ENCODE data around the gene TMEM244. TPM values are rescaled to one million over a fixed set of nuclear protein-coding genes. Genes with fewer than 3 reads are reported as not detected.

The TMEM244 gene
- total RNA-seq, 1 experiment from 2014 or later: not detected

- TF ChIP-seq MAX (CRISPR knock-in tag; IDR thresholded peaks at IDR 0.05): no peak
- no peak for TF ChIP-seq GABPB1 (CRISPR knock-in tag; IDR thresholded peaks at IDR 0.05)
- no peak for TF ChIP-seq ZNF423 (CRISPR knock-in tag; IDR thresholded peaks at IDR 0.05)
- TF ChIP-seq ZNF425 (CRISPR knock-in tag; conservative IDR thresholded peaks at IDR 0.05): no peak
- TF ChIP-seq JAZF1 (CRISPR knock-in tag; IDR thresholded peaks at IDR 0.05): no peak
- TF ChIP-seq FOXP4 (CRISPR knock-in tag; IDR thresholded peaks at IDR 0.05): no peak
- no peak for TF ChIP-seq ZNF396 (CRISPR knock-in tag; IDR thresholded peaks at IDR 0.05; ENCODE audit: borderline replicate concordance)
- no peak for TF ChIP-seq TEAD4 (CRISPR knock-in tag; IDR thresholded peaks at IDR 0.05)
- TF ChIP-seq AFF4 (CRISPR knock-in tag; IDR thresholded peaks at IDR 0.05; ENCODE audit: borderline replicate concordance): no peak
- no peak for TF ChIP-seq NFYB (CRISPR knock-in tag; conservative IDR thresholded peaks at IDR 0.05; ENCODE audit: low read depth)
- no peak for TF ChIP-seq JUN (CRISPR knock-in tag; IDR thresholded peaks at IDR 0.05)
- TF ChIP-seq ZNF263 (CRISPR knock-in tag; IDR thresholded peaks at IDR 0.05; ENCODE audit: low read depth): no peak
These were observed 75.9 kb downstream of the TMEM244 start (continued) for GRCh38 chr6:129785047-129785755.

Other genes with a start within 250 kb of the TMEM244 start
- gene ARHGAP18, start 151.1 kb downstream of the TMEM244 start, total RNA-seq (2021): 3.7 to 4.6 TPM (median 4.4 TPM) in 3 replicates
- 13.0 to 18.1 TPM (median 13.7 TPM) in 3 replicates for gene L3MBTL3, start 157.3 kb upstream of the TMEM244 start, total RNA-seq (2021)